GM12878 (cell line): ENCODE results near the gene RAB3GAP1. TPM values are rescaled to one million over a fixed set of nuclear protein-coding genes. Genes with fewer than 3 reads are reported as not detected.
A peak's percentile ranks its signal among the peaks of the same experiment; 100 is the strongest.

Experiments
- ATAC-seq: fragments of 200-7000 bp; cut with Tn5 transposase; 3 replicates; pipeline ENCODE4 v1.9.1; 2020; ENCODE audit warnings: mild to moderate bottlenecking, moderate library complexity
- BruUV-seq: library from RNA; stranded (reverse); fragments of 400-500 nt; replicated peaks from 2 replicates; lab custom pipeline; 2021; lab: Mats Ljungman, UMichigan
- CTCF ChIA-PET: fragments of 300-600 bp; sonication (Branson Sonifier 250); formaldehyde crosslinking; extraction: SDS; loops from one replicate; lab custom pipeline; 2021; ENCODE audit warnings: inconsistent platforms; lab: Yijun Ruan, JAX
- POLR2A ChIA-PET: fragments of 350-600 bp; formaldehyde crosslinking; extraction: SDS; loops from one replicate; lab custom pipeline; 2021; ENCODE audit warnings: inconsistent platforms; lab: Charles Lee
- RAD21 ChIA-PET: fragments of 300-600 bp; sonication (Branson Sonifier 250); formaldehyde crosslinking; loops from one replicate; lab custom pipeline; 2023; ENCODE audit warnings: antibody characterized with exemption; ENCODE audit not compliant: unreplicated experiment; lab: Charles Lee
- SMC1A ChIA-PET: fragments of 300-600 bp; sonication (Branson Sonifier 250); formaldehyde crosslinking; loops from one replicate; lab custom pipeline; 2023; ENCODE audit not compliant: unreplicated experiment, uncharacterized antibody; lab: Charles Lee
- DNase-seq: peaks from one replicate; pipeline ENCODE4 v3.0.0-alpha.2; 2011; ENCODE audit warnings: low read depth, low spot score
- FAIRE-seq: peaks from 3 replicates; lab custom pipeline; 2011; peaks lifted over from hg19 to GRCh38; lab: Jason Lieb, UNC
- H2AFZ ChIP-seq: 2 replicates; pipeline ENCODE4 v1.6.0; 2011; ENCODE audit warnings: low read depth, low read length, control low read depth; ENCODE audit not compliant: control insufficient read depth
- H3K27ac ChIP-seq: 2 replicates; pipeline ENCODE4 v1.5.1; 2011; ENCODE audit warnings: control low read depth; ENCODE audit not compliant: control insufficient read depth, insufficient read depth
- H3K27me3 ChIP-seq, 2 experiments: replicated peaks in 1 of 2; 2 replicates each; pipeline versions ENCODE4 v1.6.0 to v1.6.1; 2011; ENCODE audit warnings: low read length in 1 of 2; ENCODE audit not compliant: control insufficient read depth in 2 of 2, insufficient read depth in 2 of 2
- H3K36me3 ChIP-seq, 2 experiments: 2 replicates each; pipeline ENCODE4 v1.5.1; 2011; ENCODE audit warnings: low read length in 1 of 2; ENCODE audit not compliant: control insufficient read depth in 2 of 2, insufficient read depth in 2 of 2
- H3K4me1 ChIP-seq: 2 replicates; pipeline ENCODE4 v1.6.1; 2011; ENCODE audit warnings: mild to moderate bottlenecking, low read length, moderate library complexity, mixed read lengths; ENCODE audit not compliant: control insufficient read depth, insufficient read depth
- H3K4me2 ChIP-seq: 2 replicates; pipeline ENCODE4 v1.6.0; 2011; ENCODE audit warnings: control low read depth; ENCODE audit not compliant: control insufficient read depth, insufficient read depth
- H3K4me3 ChIP-seq: fragments of 200-600 bp; sonication (generic); 2 replicates; pipeline ENCODE4 v1.5.1; 2016
- H3K79me2 ChIP-seq: 2 replicates; pipeline ENCODE4 v1.6.0; 2011; ENCODE audit warnings: low read length; ENCODE audit not compliant: control insufficient read depth, insufficient read depth
- H3K9ac ChIP-seq: 2 replicates; pipeline ENCODE4 v1.8.0; 2011; ENCODE audit warnings: low read length, control low read depth, mixed read lengths; ENCODE audit not compliant: control insufficient read depth, insufficient read depth
- H3K9me3 ChIP-seq: replicated peaks from 3 replicates; pipeline ENCODE4 v1.5.1; 2011; ENCODE audit warnings: mild to moderate bottlenecking, low read length; ENCODE audit not compliant: control insufficient read depth, insufficient read depth
- H4K20me1 ChIP-seq: 2 replicates; pipeline ENCODE4 v1.6.0; 2011; ENCODE audit not compliant: control insufficient read depth, insufficient read depth
- JUNB ChIP-seq: IDR thresholded peaks from 2 replicates; pipeline ENCODE4 v1.6.1; 2016; ENCODE audit warnings: antibody characterized with exemption, mild to moderate bottlenecking
- RUNX3 ChIP-seq: IDR thresholded peaks from 2 replicates; pipeline ENCODE4 v1.6.1; 2012; ENCODE audit warnings: low read length, inconsistent platforms
- SMC3 ChIP-seq: IDR thresholded peaks from 2 replicates; pipeline ENCODE4 v1.6.1; 2011; ENCODE audit warnings: low read length, improper control_type of control experiment, borderline replicate concordance
- SUPT20H ChIP-seq: IDR thresholded peaks from 2 replicates; pipeline ENCODE4 v1.6.1; 2011; ENCODE audit warnings: low read depth, mild to moderate bottlenecking, low read length, moderate library complexity, borderline replicate concordance; ENCODE audit not compliant: control insufficient read depth
- WGBS: methylation state at CpG from one replicate; pipeline ENCODE4 v1.1.6; 2016; ENCODE audit warnings: low lambda C conversion rate; ENCODE audit not compliant: insufficient replicate concordance, insufficient coverage; ENCODE audit errors: missing lambda C conversion rate; 5-methylcytosine and 5-hydroxymethylcytosine counted together
- in situ Hi-C: fragments of 300-500 bp; cut with MboI; formaldehyde crosslinking; loops from 9 replicates; pipeline ENCODE4 v1.14.3; 2018; ENCODE audit warnings: mixed read lengths
- intact Hi-C: fragments of 100-400 bp; cut with micrococcal nuclease; formaldehyde crosslinking; loops from one replicate; pipeline ENCODE4 v1.14.2; 2022; ENCODE audit not compliant: unreplicated experiment
- polyA plus RNA-seq, 11 experiments: library from polyadenylated mRNA; depleted of rRNA in 4 of 11; unstranded in 6 of 11; stranded (reverse) in 5 of 11; fragments of >200 nt; fragmentation: Nextera tagmentation in 4 of 11; fragmentation: Illumina TruSeq in 1 of 11; extraction: Ambion mirVana in 4 of 11; extraction: Trizol in 1 of 11; gene quantifications; 1 replicate in 1 of 11; 2 replicates in 10 of 11; pipeline versions ENCODE4 v1.2.1 to v1.2.3, GENCODE V29; 2011 to 2016; ENCODE audit warnings: inconsistent platforms in 2 of 11, missing spikeins in 2 of 11, low read depth in 1 of 11
- total RNA-seq, 4 experiments: library from RNA; depleted of rRNA in 3 of 4; stranded (reverse); fragments of >200 nt in 3 of 4; fragmentation: Illumina TruSeq in 1 of 4; extraction: Trizol in 1 of 4; gene quantifications; 2 replicates each; pipeline versions ENCODE4 v1.2.1 to v1.2.3, GENCODE V29; 2013 to 2021
- TF ChIP-seq, protein P1 (sequence below): IDR thresholded peaks from 2 replicates; pipeline ENCODE4 v1.6.1; 2012; ENCODE audit warnings: mild to moderate bottlenecking, low read depth, low read length
- TF ChIP-seq, protein P2 (sequence below): fragments of 150-350 bp; IDR thresholded peaks from 2 replicates; pipeline ENCODE4 v1.6.1; 2016; ENCODE audit warnings: low read depth, low read length

The RAB3GAP1 gene
- total and polyA plus RNA-seq, 10 of the 15 experiments (the other 5 are each of a cell fraction or from before 2014, with no cell fraction given) = 13.7 to 36.9 (median 21.0) TPM

DNA sequence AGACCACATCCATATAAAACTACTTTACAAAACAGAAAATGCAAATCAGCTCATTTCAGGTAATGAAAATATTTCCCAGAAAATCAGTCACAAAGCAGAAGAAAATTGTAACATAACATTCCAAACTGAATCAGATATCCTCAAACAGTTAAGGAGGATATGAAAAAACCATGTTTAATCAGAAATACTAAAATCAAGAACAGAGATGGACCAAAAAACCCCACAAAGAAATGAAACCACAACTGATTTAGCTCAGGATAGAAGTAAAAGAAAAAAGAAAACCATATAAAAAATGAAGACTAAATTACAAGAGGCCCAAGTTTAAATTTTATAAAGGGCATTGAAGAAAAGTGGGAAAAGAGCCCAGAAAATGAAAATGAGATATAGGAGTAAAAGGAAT, 102.9 kb downstream of the RAB3GAP1 start:
- ChIA-PET RAD21 (no interaction called here), CTCF (interaction anchor here (0.7 to 1.1 kb wide), 2 partner anchors 88 to 642 kb away, joined by 3 read pairs; no protein-coding TSS in a partner anchor), SMC1A (interaction anchor here (0.7 to 0.9 kb wide), 2 partner anchors 159 to 1359 kb away, joined by 3 read pairs; no protein-coding TSS in a partner anchor), POLR2A (no interaction called here)
- intact Hi-C loops (loop anchor here (10.0 kb wide), 2 partner anchors 150 to 560 kb away; no protein-coding TSS in a partner anchor), in situ Hi-C loops (no loop called here)
- DNase-seq (no peak), FAIRE-seq (no peak), ATAC-seq (no peak)
- H3K4me2 ChIP-seq = no peak overlapping the region
- no peak overlapping the region for H2AFZ ChIP-seq
- H3K36me3 ChIP-seq = peaks cover 3 to 24% of the 10 kb centered on the region in 2 experiments
- H3K4me3 ChIP-seq = no peak overlapping the region
- no peak overlapping the region for H3K27ac ChIP-seq
- TF ChIP-seq, protein P1, sequence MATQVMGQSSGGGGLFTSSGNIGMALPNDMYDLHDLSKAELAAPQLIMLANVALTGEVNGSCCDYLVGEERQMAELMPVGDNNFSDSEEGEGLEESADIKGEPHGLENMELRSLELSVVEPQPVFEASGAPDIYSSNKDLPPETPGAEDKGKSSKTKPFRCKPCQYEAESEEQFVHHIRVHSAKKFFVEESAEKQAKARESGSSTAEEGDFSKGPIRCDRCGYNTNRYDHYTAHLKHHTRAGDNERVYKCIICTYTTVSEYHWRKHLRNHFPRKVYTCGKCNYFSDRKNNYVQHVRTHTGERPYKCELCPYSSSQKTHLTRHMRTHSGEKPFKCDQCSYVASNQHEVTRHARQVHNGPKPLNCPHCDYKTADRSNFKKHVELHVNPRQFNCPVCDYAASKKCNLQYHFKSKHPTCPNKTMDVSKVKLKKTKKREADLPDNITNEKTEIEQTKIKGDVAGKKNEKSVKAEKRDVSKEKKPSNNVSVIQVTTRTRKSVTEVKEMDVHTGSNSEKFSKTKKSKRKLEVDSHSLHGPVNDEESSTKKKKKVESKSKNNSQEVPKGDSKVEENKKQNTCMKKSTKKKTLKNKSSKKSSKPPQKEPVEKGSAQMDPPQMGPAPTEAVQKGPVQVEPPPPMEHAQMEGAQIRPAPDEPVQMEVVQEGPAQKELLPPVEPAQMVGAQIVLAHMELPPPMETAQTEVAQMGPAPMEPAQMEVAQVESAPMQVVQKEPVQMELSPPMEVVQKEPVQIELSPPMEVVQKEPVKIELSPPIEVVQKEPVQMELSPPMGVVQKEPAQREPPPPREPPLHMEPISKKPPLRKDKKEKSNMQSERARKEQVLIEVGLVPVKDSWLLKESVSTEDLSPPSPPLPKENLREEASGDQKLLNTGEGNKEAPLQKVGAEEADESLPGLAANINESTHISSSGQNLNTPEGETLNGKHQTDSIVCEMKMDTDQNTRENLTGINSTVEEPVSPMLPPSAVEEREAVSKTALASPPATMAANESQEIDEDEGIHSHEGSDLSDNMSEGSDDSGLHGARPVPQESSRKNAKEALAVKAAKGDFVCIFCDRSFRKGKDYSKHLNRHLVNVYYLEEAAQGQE = no peak
- TF ChIP-seq JUNB = peak; percentile 51; the same call in 1 of the 2 replicates
- TF ChIP-seq RUNX3 = peak; percentile 70
- no peak overlapping the region for H3K9ac ChIP-seq
- H3K4me1 ChIP-seq = peaks cover 8% of the 10 kb centered on the region
- BruUV-seq = no TSS peak
- no peaks in the 10 kb centered on the region for H3K27me3 ChIP-seq
- no peaks in the 10 kb centered on the region for H3K9me3 ChIP-seq
- no peaks in the 10 kb centered on the region for H4K20me1 ChIP-seq
- H3K79me2 ChIP-seq = no peaks in the 10 kb centered on the region

DNA sequence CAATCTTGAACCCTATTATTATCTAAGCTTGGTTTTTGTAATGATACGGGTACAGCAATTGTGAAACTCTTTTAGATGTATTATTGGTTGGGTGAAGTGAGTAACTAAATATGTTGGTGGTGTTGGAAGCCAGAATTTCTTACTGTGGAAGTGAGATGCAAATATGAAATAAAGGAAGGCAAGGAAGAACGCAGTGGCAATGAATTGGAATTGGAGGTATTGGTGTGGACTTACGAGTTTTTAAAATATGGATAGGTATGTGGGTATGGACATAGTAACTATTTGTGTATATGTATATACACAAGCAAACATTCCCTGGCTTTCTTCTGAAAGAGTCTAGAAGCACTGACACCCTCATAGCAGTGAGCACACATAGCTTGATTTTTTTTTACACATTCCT, 105.8 kb downstream of the RAB3GAP1 start:
- Histone ChIP-seq H3K27me3 (no peaks in the 10 kb centered on the region), H3K9me3 (no peaks in the 10 kb centered on the region), H3K79me2 (no peaks in the 10 kb centered on the region), H3K27ac (no peak overlapping the region), H3K4me3 (no peak overlapping the region), H2AFZ (no peak overlapping the region), H4K20me1 (no peaks in the 10 kb centered on the region), H3K36me3 (peaks cover 2 to 11% of the 10 kb centered on the region in 2 experiments; a peak in 3 of 4 replicates), H3K4me2 (no peak overlapping the region), H3K9ac (no peak overlapping the region), H3K4me1 (peaks cover 14% of the 10 kb centered on the region)
- WGBS = 76% methylated on average over 3 of the region's 3 CpGs
- SMC1A ChIA-PET = no interaction called here
- RAD21 ChIA-PET = no interaction called here
- ATAC-seq (no peak), DNase-seq (no peak), FAIRE-seq (no peak)
- TF ChIP-seq, protein P2, sequence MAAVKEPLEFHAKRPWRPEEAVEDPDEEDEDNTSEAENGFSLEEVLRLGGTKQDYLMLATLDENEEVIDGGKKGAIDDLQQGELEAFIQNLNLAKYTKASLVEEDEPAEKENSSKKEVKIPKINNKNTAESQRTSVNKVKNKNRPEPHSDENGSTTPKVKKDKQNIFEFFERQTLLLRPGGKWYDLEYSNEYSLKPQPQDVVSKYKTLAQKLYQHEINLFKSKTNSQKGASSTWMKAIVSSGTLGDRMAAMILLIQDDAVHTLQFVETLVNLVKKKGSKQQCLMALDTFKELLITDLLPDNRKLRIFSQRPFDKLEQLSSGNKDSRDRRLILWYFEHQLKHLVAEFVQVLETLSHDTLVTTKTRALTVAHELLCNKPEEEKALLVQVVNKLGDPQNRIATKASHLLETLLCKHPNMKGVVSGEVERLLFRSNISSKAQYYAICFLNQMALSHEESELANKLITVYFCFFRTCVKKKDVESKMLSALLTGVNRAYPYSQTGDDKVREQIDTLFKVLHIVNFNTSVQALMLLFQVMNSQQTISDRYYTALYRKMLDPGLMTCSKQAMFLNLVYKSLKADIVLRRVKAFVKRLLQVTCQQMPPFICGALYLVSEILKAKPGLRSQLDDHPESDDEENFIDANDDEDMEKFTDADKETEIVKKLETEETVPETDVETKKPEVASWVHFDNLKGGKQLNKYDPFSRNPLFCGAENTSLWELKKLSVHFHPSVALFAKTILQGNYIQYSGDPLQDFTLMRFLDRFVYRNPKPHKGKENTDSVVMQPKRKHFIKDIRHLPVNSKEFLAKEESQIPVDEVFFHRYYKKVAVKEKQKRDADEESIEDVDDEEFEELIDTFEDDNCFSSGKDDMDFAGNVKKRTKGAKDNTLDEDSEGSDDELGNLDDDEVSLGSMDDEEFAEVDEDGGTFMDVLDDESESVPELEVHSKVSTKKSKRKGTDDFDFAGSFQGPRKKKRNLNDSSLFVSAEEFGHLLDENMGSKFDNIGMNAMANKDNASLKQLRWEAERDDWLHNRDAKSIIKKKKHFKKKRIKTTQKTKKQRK = no peak
- TF ChIP-seq SMC3 (no peak), SUPT20H (no peak)
- intact Hi-C loops = loop anchor here (10.0 kb wide), 2 partner anchors 153 to 557 kb away; no protein-coding TSS in a partner anchor
- no TSS peak for BruUV-seq
- POLR2A ChIA-PET = interaction anchor here (0.6 to 0.7 kb wide), 3 partner anchors 20 to 944 kb away, joined by 3 to 5 read pairs (median 3); no protein-coding TSS in a partner anchor
- in situ Hi-C loops = no loop called here
- CTCF ChIA-PET = no interaction called here
